HG03064 (cell line): ENCODE measurements around the gene FBXL7.

Source experiments
- ATAC-seq: cut with Tn5 transposase; IDR thresholded peaks from one replicate; pipeline ENCODE4 v1.9.1; 2021; ENCODE audit warnings: low read depth; ENCODE audit not compliant: unreplicated experiment

The FBXL7 gene

GRCh38 chr5:15959370-15960164, 459.6 kb downstream of the FBXL7 start:
- ATAC-seq, result no peak

- no peak for ATAC-seq
Measured at GRCh38 chr5:15966066-15966640, 466.2 kb downstream of the FBXL7 start.

DNA sequence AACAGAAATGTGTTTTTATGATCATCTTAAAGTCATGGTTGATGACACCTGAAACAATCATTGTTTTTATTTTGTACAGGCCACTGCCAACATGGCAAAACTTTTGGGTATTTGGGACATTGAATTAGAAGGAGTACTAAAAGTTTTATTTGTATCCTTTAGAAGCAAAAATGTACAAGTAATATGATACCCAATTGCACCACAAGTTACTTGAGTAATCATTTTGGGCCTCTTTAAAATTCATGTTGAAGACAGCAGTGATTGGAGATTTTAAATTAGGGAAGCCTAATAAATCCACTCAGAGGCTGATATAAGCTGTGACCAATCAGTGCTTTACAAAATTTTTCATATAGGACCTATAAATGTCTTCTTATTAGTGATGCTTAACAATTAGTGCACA, 466.7 kb downstream of the FBXL7 start:
- ATAC-seq, result no peak

DNA sequence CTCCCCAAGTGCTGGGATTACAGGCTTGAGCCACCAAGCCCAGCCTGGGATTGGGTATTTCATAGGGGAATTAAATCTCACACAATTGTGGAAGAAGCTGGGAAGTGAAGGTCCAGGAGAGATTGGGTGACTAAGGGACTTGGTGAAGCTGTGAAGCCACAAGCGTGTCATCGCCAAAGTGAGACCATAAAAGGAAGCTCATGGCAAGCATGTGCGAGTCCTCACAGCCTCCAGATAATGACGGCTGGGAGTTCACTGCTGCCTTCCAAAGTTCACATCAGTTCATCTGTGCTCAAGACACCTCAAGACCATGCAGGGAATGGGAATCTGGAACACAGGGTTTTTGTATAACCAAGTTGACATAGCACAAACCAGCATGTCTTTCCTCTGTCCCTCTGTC, 469.0 kb downstream of the FBXL7 start:
- ATAC-seq, result no peak

DNA sequence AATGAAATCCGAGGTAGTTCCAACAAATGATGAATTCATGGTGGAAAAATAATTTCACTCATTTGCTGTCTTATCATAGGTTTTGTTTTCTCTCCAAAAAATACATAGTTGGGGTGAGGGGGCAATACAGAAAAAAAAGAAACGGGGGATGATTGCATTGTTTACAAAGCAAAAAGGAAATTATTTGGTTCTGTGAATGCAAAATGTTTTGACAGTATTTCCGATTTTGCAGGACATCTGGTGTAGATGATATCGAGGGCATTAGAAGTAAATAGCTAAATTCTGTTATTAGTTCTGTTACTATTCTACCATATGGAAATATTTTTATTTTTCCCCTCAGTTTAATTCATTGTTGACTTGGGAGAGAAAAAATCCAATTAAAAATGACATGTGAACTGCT, 477.9 kb downstream of the FBXL7 start:
- no peak for ATAC-seq

- no peak for ATAC-seq
Measured at GRCh38 chr5:15980835-15981234, 480.9 kb downstream of the FBXL7 start.

DNA sequence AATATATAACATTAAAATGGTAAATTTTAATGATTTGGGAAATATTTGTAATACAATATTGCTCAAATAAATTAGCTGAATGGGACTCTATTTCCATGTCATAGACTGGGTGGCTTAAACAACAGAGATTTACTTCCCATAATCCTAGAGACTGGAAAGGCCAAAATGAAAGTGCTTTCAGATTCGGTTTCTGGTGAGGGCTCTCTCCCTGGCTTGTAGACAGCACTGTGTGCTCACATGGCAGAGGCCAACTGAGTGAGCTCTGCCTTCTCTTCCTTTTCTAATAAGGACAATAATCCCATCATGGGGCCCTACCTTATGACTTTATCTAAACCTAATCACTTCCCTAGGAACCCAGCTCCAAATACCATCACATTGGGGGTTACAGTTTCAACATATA, 483.4 kb downstream of the FBXL7 start:
- ATAC-seq, result no peak
